Suprapubic skin (tissue), 4 donors: ENCODE measurements around the gene NEMF. TPM values are rescaled to one million over a fixed set of nuclear protein-coding genes. Genes with fewer than 3 reads are reported as not detected.
"Not testable (repeated sequence)": the region's sequence is repeated elsewhere in the genome, so short reads cannot be mapped to it uniquely, and the experiment has no call there.

Experiments
- DNase-seq, 2 donors: peaks; one replicate each; pipeline ENCODE4 v3.0.0-alpha.2; 2019; ENCODE audit warnings: low spot score in 2 of 2
- H3K27ac ChIP-seq: fragments of 200-600 bp; sonication (generic); one replicate; pipeline ENCODE4 v1.5.1; 2019
- H3K27me3 ChIP-seq: fragments of 200-600 bp; sonication (generic); one replicate; pipeline ENCODE4 v1.5.1; 2019
- H3K36me3 ChIP-seq: fragments of 200-600 bp; sonication (generic); one replicate; pipeline ENCODE4 v1.5.1; 2019
- H3K4me1 ChIP-seq: fragments of 200-600 bp; sonication (generic); one replicate; pipeline ENCODE4 v1.5.1; 2019
- H3K4me3 ChIP-seq: fragments of 200-600 bp; sonication (generic); one replicate; pipeline ENCODE4 v1.5.1; 2019; ENCODE audit warnings: mild to moderate bottlenecking
- H3K9me3 ChIP-seq: fragments of 200-600 bp; sonication (generic); one replicate; pipeline ENCODE4 v1.5.1; 2019
- EP300 ChIP-seq: sonication (generic); formaldehyde crosslinking; IDR thresholded peaks from one replicate; pipeline ENCODE4 v1.6.1; 2017; ENCODE audit warnings: antibody characterized with exemption
- POLR2A ChIP-seq, 2 donors: fragments of 450-650 bp; IDR thresholded peaks; one replicate each; pipeline ENCODE4 v1.6.1; 2017; ENCODE audit warnings: antibody characterized with exemption in 2 of 2, mild to moderate bottlenecking in 2 of 2, moderate library complexity in 2 of 2
- POLR2AphosphoS5 ChIP-seq, 3 donors: sonication (generic); formaldehyde crosslinking; IDR thresholded peaks; one replicate each; pipeline ENCODE4 v1.6.1; 2017; ENCODE audit warnings: antibody characterized with exemption in 3 of 3
- WGBS: methylation state at CpG from one replicate; pipeline ENCODE4 v1.1.5; 2018; 5-methylcytosine and 5-hydroxymethylcytosine counted together
- total RNA-seq, 4 donors: library from RNA; depleted of rRNA; stranded (reverse); fragments of >200 nt; gene quantifications; one replicate each; pipeline ENCODE4 v1.1.0, GENCODE V29; 2016
- TF ChIP-seq, protein P1 (sequence below), 2 donors: fragments of 200-600 bp in 1 of 2; fragments of 450-650 bp in 1 of 2; sonication (generic) in 1 of 2; IDR thresholded peaks; one replicate each; pipeline ENCODE4 v1.5.1; 2016 to 2019; ENCODE audit warnings: antibody characterized with exemption in 2 of 2, mild to moderate bottlenecking in 1 of 2, moderate library complexity in 1 of 2

NEMF gene
- total RNA-seq, 4 donors from 2014 or later = 70.6 to 181 (median 81.5) TPM

DNA sequence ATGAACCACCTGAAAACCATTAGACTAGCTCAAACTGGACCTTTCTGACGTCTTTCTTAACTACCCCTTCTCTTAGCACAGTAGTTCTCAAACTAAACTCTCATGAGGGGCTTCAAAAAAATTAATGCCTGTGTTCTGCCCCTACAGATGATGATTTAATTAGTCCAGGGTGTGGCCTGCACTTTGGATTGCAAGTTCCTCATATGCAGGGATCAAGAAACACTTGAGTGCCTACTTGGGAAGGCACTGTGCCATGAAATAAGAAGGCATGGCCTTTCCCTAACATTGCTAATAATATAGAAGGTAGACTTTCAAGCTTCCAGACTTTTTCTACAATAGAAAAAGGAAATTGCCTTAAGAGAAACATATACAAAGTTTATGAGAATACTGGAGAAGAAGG lies 107.4 kb downstream of the NEMF start:
- no peak for TF ChIP-seq EP300
- TF ChIP-seq POLR2AphosphoS5 (IDR thresholded peaks at IDR 0.05) = no peak
- TF ChIP-seq, protein P1, sequence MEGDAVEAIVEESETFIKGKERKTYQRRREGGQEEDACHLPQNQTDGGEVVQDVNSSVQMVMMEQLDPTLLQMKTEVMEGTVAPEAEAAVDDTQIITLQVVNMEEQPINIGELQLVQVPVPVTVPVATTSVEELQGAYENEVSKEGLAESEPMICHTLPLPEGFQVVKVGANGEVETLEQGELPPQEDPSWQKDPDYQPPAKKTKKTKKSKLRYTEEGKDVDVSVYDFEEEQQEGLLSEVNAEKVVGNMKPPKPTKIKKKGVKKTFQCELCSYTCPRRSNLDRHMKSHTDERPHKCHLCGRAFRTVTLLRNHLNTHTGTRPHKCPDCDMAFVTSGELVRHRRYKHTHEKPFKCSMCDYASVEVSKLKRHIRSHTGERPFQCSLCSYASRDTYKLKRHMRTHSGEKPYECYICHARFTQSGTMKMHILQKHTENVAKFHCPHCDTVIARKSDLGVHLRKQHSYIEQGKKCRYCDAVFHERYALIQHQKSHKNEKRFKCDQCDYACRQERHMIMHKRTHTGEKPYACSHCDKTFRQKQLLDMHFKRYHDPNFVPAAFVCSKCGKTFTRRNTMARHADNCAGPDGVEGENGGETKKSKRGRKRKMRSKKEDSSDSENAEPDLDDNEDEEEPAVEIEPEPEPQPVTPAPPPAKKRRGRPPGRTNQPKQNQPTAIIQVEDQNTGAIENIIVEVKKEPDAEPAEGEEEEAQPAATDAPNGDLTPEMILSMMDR (IDR thresholded peaks at IDR 0.05) = no peak
- TF ChIP-seq POLR2A (IDR thresholded peaks at IDR 0.05) = no peak
- 81% methylated on average over 1 of the region's 1 CpG for WGBS
- H3K9me3 ChIP-seq = no peaks in the 10 kb centered on the region
- H3K27ac ChIP-seq = no peak overlapping the region
- H3K4me1 ChIP-seq = no peaks in the 10 kb centered on the region
- H3K27me3 ChIP-seq = no peaks in the 10 kb centered on the region
- no peak overlapping the region for H3K4me3 ChIP-seq
- no peak for DNase-seq
- H3K36me3 ChIP-seq = peaks cover 60% of the 10 kb centered on the region

DNA sequence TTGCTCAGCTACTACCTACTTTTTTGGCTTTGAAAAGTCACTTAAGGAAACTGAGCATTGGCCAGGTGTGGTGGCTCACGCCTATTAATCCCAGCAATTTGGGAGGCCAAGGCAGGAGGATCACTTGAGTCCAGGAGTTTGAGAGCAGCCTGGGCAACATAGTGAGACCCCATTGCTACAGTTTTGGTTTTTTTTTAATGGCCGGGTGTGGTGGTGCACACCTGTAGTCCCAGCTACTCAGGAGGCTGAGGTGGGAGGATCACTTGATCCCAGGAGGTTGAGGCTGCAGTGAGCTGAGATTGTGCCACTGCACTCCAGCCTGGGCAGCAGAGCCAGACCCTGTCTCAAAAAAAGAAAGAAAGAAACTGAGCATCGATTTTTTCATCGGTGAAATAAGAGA lies 116.9 kb downstream of the NEMF start:
- peaks cover 37% of the 10 kb centered on the region for H3K36me3 ChIP-seq
- H3K4me1 ChIP-seq, H3K27ac ChIP-seq, H3K27me3 ChIP-seq, H3K4me3 ChIP-seq, DNase-seq, H3K9me3 ChIP-seq: not testable (repeated sequence)
- WGBS = 99% methylated on average over 4 of the region's 4 CpGs

DNA sequence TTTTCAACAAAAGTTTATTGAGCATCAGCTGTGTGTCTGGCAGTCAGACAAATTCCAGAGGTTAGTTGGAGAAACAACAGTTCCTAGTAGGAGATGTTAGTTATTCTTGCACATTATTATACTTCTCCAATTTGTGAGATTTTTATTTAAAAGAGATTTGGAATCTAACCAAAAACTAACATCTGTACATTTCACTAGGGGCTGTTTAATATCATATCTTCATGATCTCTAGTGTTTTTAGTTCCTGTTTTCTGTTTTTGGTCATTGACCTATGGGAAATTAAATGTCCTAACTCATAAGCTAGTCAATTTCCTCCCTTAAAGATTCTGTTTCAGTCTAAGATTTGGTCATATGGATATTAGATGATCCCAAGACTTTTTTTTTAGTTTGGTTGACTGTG lies 118.8 kb downstream of the NEMF start:
- TF ChIP-seq POLR2A (IDR thresholded peaks at IDR 0.05) (no peak), EP300 (no peak), POLR2AphosphoS5 (IDR thresholded peaks at IDR 0.05) (no peak)
- TF ChIP-seq, protein P1 (IDR thresholded peaks at IDR 0.05) = no peak
- Histone ChIP-seq H3K4me1 (no peaks in the 10 kb centered on the region), H3K9me3 (no peaks in the 10 kb centered on the region), H3K27ac (no peak overlapping the region), H3K4me3 (no peak overlapping the region), H3K36me3 (peaks cover 38% of the 10 kb centered on the region), H3K27me3 (no peaks in the 10 kb centered on the region)
- DNase-seq = no peak

DNA sequence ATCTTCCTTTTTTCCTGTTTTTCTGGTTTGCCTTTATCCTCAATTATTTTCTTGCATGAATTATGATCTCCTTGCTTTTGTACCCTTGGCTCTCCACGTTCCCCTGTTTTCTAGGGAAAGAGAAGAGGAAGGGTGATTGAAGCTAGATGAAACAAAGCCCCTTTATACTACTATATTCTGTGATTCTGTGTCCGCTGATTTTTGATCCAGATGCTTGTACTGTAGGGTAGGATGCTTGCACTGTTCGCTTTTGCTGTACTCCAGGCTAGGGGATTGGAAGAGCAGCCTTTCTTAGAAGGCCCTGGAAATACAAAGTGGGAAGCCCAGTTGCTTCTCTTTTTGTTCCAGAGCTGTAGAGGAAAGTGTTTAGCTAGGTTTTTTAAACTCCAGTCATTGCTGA lies 119.7 kb downstream of the NEMF start:
- Histone ChIP-seq H3K36me3 (peaks cover 43% of the 10 kb centered on the region), H3K9me3 (no peaks in the 10 kb centered on the region)
- TF ChIP-seq POLR2A (IDR thresholded peaks at IDR 0.05) = no peak
- no peak for TF ChIP-seq EP300
- TF ChIP-seq, protein P1 (IDR thresholded peaks at IDR 0.05) = no peak
- TF ChIP-seq POLR2AphosphoS5 (IDR thresholded peaks at IDR 0.05) = no peak

More for the DNA sequence above, 119.7 kb downstream of the NEMF start:
- Histone ChIP-seq H3K4me3 (no peak overlapping the region), H3K4me1 (no peaks in the 10 kb centered on the region), H3K27ac (no peak overlapping the region), H3K27me3 (no peaks in the 10 kb centered on the region)
- 83% methylated on average over 3 of the region's 3 CpGs for WGBS
- DNase-seq = no peak

Other genes starting within 250 kb of the NEMF start
- gene RPL36AL, start 232.2 kb downstream of the NEMF start, total RNA-seq = 100 to 1,000 TPM; 150 to 232 (median 182) TPM
- gene MGAT2, start 232.0 kb downstream of the NEMF start, total RNA-seq = 10 to 100 TPM in 3 of 4 donors, 1 to 10 TPM in 1; 8.9 to 17.5 (median 15.1) TPM
- 10 to 100 TPM in 1 of 4 donors, 1 to 10 TPM in 3; 7.5 to 11.8 (median 9.5) TPM for gene DNAAF2, start 217.5 kb downstream of the NEMF start, total RNA-seq
- 1 to 10 TPM; 3.2 to 8.4 (median 4.6) TPM for gene POLE2, start 164.6 kb downstream of the NEMF start, total RNA-seq
- gene KLHDC1, start 159.7 kb downstream of the NEMF start, total RNA-seq = 10 to 100 TPM in 1 of 4 donors, 1 to 10 TPM in 3; 1.7 to 19.9 (median 3.5) TPM
- 10 to 100 TPM; 43.5 to 93.1 (median 65.3) TPM for gene KLHDC2, start 84.6 kb downstream of the NEMF start, total RNA-seq
- gene ARF6, start 40.3 kb upstream of the NEMF start, total RNA-seq = 100 to 1,000 TPM in 1 of 4 donors, 10 to 100 TPM in 3; 48.0 to 125 (median 85.3) TPM